ENCODE measurements around the gene STK32C.

DNA sequence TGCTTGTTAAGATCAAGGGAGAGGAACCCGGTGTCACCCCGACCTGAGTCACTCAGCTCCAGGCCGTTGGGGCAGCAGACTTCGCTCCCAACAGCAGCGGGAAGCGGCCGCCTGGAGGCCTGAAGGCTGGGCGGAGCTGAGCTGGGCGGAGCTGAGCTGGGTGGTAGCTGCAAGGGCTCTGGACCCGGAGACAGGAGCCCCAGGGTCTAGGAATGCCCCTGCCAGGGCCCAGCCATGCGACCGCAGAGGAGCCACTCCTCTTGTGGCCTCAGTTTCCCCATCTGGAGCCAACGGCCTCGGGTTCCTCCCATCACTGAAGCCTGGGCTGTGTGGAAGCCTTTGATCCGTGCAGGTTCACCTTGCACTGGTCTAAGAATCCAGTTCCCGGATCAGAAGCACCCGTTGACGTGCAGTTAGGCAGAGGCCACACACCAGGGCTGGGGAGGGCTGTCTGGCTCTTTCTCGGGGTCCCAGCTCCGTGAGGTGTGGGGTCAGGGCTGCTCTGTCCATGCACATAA lies 142.9 kb downstream of the STK32C start:
- TF ChIP-seq EZH2 (IDR thresholded peaks at IDR 0.05; ENCODE audit: insufficient read depth, poor library complexity, severe bottlenecking) (no peak), EZH2phosphoT487 (IDR thresholded peaks at IDR 0.05; ENCODE audit: insufficient read depth, low read depth) (no peak)

All from GM23248 (cell line).